K562 (cell line): ENCODE data around the gene KLHL35. TPM values are rescaled to one million over a fixed set of nuclear protein-coding genes. Genes with fewer than 3 reads are reported as not detected.

Experiments used
- BRD4 ChIP-seq: fragments of 200-600 bp; sonication (generic); IDR thresholded peaks from 2 replicates; pipeline ENCODE4 v1.6.1; 2017; ENCODE audit warnings: inconsistent platforms
- DIDO1 ChIP-seq: fragments of 450-650 bp; IDR thresholded peaks from 2 replicates; pipeline ENCODE4 v1.6.1; 2016; ENCODE audit warnings: low read depth, missing biosample characterization, missing genetic modification characterization
- NR4A1 ChIP-seq, 2 experiments: fragments of 250-450 bp in 1 of 2; fragments of 450-650 bp in 1 of 2; sonication (Bioruptor Pico) in 1 of 2; IDR thresholded peaks; 2 replicates each; pipeline versions ENCODE4 v1.4.0 to v1.6.1; 2016 to 2020; ENCODE audit warnings: mild to moderate bottlenecking in 2 of 2, missing compliant biosample characterization in 1 of 2, missing genetic modification characterization in 1 of 2, moderate library complexity in 1 of 2
- SAFB2 ChIP-seq: fragments of 200-400 bp; formaldehyde crosslinking; IDR thresholded peaks from 2 replicates; pipeline ENCODE4 v1.6.1; 2018; ENCODE audit warnings: borderline replicate concordance, low read length, low read depth, moderate library complexity; ENCODE audit not compliant: severe bottlenecking
- ZBTB8A ChIP-seq: fragments of 450-650 bp; IDR thresholded peaks from 2 replicates; pipeline ENCODE4 v1.6.1; 2018; ENCODE audit warnings: mild to moderate bottlenecking, moderate library complexity; ENCODE audit not compliant: partially characterized antibody
- ZNF354B ChIP-seq: fragments of 250-450 bp; sonication (Bioruptor Pico); IDR thresholded peaks from 2 replicates; pipeline ENCODE4 v1.4.0; 2020
- ZNF407 ChIP-seq: fragments of 450-650 bp; IDR thresholded peaks from 2 replicates; pipeline ENCODE4 v1.6.1; 2016; ENCODE audit warnings: low read depth
- ZNF589 ChIP-seq: fragments of 200-800 bp; sonication (Bioruptor generic); IDR thresholded peaks from 2 replicates; pipeline ENCODE4 v1.6.1; 2016; ENCODE audit warnings: low read depth, missing genetic modification characterization, missing compliant biosample characterization
- polyA plus RNA-seq, 8 experiments: library from polyadenylated mRNA; depleted of rRNA in 4 of 8; stranded (reverse) in 5 of 8; unstranded in 3 of 8; fragments of >200 nt; fragmentation: Nextera tagmentation in 2 of 8; fragmentation: Illumina TruSeq in 1 of 8; extraction: Ambion mirVana in 2 of 8; extraction: Trizol in 1 of 8; gene quantifications; 2 replicates each; pipeline versions ENCODE4 v1.2.1 to v1.2.3, GENCODE V29; 2011 to 2014; ENCODE audit warnings: inconsistent platforms in 1 of 8, missing spikeins in 1 of 8
- total RNA-seq, 7 experiments: library from RNA; depleted of rRNA in 6 of 7; stranded (reverse); fragments of >200 nt in 6 of 7; fragmentation: Illumina TruSeq in 2 of 7; extraction: Trizol in 2 of 7; gene quantifications; 2 replicates each; pipeline versions ENCODE4 v1.2.1 to v1.2.3, GENCODE V29; 2011 to 2021; ENCODE audit warnings: low replicate concordance in 1 of 7
- TF ChIP-seq, protein P1 (sequence below): fragments of 250-450 bp; sonication (Bioruptor Pico); IDR thresholded peaks from 2 replicates; pipeline ENCODE4 v1.5.0; 2021; ENCODE audit warnings: mild to moderate bottlenecking, borderline replicate concordance
- TF ChIP-seq, protein P2 (sequence below): sonication (generic); formaldehyde crosslinking; IDR thresholded peaks from 2 replicates; pipeline ENCODE4 v1.8.0; 2022; ENCODE audit warnings: mild to moderate bottlenecking, missing genetic modification reagents
- TF ChIP-seq, protein P3 (sequence below): fragments of 250-450 bp; sonication (Bioruptor Pico); IDR thresholded peaks from 2 replicates; pipeline ENCODE4 v1.6.1; 2021; ENCODE audit warnings: mild to moderate bottlenecking

The KLHL35 gene
- total and polyA plus RNA-seq, 9 of the 15 experiments (the other 6 are each of a cell fraction or from before 2014, with no cell fraction given): not detected

DNA sequence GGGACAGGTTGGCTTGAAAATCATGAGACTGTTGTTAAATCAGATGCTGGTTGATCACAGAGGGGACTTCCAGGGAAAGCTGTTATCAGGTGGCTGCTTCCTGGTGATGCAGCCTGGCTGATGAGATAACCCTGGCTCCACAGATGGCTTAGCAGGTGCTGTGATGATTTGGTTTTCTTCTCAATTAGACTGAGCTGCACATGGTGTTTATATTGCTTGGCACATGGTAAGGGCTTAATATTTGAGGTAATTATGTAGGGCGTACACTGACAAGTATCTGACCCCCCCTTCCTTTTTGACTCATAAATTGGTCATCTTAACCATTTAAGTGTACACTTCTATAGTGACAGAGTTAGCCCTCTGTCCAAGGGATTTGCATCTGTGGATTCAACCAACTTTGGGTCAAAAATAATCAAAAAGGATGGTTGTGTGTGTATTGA lies 26.6 kb downstream of the KLHL35 start (continued):
- TF ChIP-seq ZNF407 (no peak), ZNF589 (peak; percentile 98), SAFB2 (no peak), BRD4 (no peak), DIDO1 (tag) (no peak), ZNF354B (CRISPR knock-in tag) (no peak), NR4A1 (CRISPR knock-in tag; IDR thresholded peaks at IDR 0.05) (no peak), NR4A1 (tag; IDR thresholded peaks at IDR 0.05) (peak; percentile 84), ZBTB8A (no peak)
- TF ChIP-seq, protein P1, sequence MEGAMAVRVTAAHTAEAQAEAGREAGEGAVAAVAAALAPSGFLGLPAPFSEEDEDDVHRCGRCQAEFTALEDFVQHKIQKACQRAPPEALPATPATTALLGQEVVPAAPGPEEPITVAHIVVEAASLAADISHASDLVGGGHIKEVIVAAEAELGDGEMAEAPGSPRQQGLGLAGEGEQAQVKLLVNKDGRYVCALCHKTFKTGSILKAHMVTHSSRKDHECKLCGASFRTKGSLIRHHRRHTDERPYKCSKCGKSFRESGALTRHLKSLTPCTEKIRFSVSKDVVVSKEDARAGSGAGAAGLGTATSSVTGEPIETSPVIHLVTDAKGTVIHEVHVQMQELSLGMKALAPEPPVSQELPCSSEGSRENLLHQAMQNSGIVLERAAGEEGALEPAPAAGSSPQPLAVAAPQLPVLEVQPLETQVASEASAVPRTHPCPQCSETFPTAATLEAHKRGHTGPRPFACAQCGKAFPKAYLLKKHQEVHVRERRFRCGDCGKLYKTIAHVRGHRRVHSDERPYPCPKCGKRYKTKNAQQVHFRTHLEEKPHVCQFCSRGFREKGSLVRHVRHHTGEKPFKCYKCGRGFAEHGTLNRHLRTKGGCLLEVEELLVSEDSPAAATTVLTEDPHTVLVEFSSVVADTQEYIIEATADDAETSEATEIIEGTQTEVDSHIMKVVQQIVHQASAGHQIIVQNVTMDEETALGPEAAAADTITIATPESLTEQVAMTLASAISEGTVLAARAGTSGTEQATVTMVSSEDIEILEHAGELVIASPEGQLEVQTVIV: no peak
- TF ChIP-seq, protein P2, sequence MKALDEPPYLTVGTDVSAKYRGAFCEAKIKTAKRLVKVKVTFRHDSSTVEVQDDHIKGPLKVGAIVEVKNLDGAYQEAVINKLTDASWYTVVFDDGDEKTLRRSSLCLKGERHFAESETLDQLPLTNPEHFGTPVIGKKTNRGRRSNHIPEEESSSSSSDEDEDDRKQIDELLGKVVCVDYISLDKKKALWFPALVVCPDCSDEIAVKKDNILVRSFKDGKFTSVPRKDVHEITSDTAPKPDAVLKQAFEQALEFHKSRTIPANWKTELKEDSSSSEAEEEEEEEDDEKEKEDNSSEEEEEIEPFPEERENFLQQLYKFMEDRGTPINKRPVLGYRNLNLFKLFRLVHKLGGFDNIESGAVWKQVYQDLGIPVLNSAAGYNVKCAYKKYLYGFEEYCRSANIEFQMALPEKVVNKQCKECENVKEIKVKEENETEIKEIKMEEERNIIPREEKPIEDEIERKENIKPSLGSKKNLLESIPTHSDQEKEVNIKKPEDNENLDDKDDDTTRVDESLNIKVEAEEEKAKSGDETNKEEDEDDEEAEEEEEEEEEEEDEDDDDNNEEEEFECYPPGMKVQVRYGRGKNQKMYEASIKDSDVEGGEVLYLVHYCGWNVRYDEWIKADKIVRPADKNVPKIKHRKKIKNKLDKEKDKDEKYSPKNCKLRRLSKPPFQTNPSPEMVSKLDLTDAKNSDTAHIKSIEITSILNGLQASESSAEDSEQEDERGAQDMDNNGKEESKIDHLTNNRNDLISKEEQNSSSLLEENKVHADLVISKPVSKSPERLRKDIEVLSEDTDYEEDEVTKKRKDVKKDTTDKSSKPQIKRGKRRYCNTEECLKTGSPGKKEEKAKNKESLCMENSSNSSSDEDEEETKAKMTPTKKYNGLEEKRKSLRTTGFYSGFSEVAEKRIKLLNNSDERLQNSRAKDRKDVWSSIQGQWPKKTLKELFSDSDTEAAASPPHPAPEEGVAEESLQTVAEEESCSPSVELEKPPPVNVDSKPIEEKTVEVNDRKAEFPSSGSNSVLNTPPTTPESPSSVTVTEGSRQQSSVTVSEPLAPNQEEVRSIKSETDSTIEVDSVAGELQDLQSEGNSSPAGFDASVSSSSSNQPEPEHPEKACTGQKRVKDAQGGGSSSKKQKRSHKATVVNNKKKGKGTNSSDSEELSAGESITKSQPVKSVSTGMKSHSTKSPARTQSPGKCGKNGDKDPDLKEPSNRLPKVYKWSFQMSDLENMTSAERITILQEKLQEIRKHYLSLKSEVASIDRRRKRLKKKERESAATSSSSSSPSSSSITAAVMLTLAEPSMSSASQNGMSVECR (CRISPR knock-in tag): no peak
- TF ChIP-seq, protein P3, sequence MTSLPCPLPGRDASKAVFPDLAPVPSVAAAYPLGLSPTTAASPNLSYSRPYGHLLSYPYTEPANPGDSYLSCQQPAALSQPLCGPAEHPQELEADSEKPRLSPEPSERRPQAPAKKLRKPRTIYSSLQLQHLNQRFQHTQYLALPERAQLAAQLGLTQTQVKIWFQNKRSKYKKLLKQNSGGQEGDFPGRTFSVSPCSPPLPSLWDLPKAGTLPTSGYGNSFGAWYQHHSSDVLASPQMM: no peak
